Stimulated activated CD4-positive, alpha-beta T cell treated with anti-CD3 and anti-CD28 coated beads, Interleukin-1b, Interleukin-23, amount 100 ng/mL, for 4 hours (primary cell): ENCODE data around the gene CCL2.

Source experiments
- DNase-seq, 2 donors: peaks; one replicate each; pipeline ENCODE4 v3.0.0-alpha.2; 2020; ENCODE audit warnings: low read depth in 2 of 2

Gene CCL2

GRCh38 chr17:34241062-34241461 lies 14.0 kb upstream of the CCL2 start:
- DNase-seq: no peak

GRCh38 chr17:34242587-34243363 lies 12.3 kb upstream of the CCL2 start:
- DNase-seq: no peak

GRCh38 chr17:34243364-34244320 lies 11.4 kb upstream of the CCL2 start:
- no peak for DNase-seq

GRCh38 chr17:34245351-34245905 lies 9.7 kb upstream of the CCL2 start:
- no peak for DNase-seq

- DNase-seq: no peak
These were observed 8.6 kb upstream of the CCL2 start for GRCh38 chr17:34246446-34246845.

GRCh38 chr17:34246881-34247280 lies 8.2 kb upstream of the CCL2 start:
- DNase-seq: no peak

- no peak for DNase-seq
These were observed 6.5 kb upstream of the CCL2 start for GRCh38 chr17:34248511-34249024.

- DNase-seq: no peak
These were observed 6.0 kb upstream of the CCL2 start for GRCh38 chr17:34249061-34249460.

GRCh38 chr17:34249478-34249877 lies 5.6 kb upstream of the CCL2 start:
- DNase-seq: no peak

GRCh38 chr17:34251186-34251585 lies 3.9 kb upstream of the CCL2 start:
- DNase-seq: no peak

GRCh38 chr17:34252095-34252443 lies 3.0 kb upstream of the CCL2 start:
- DNase-seq: no peak

GRCh38 chr17:34252444-34253138 lies 2.5 kb upstream of the CCL2 start:
- no peak for DNase-seq

GRCh38 chr17:34253139-34253525 lies 2.0 kb upstream of the CCL2 start:
- no peak for DNase-seq

- DNase-seq: no peak
These were observed 939 bp upstream of the CCL2 start for GRCh38 chr17:34254146-34254545.

GRCh38 chr17:34255381-34255732 lies 272 bp downstream of the CCL2 start:
- no peak for DNase-seq

GRCh38 chr17:34255841-34256240 lies 756 bp downstream of the CCL2 start:
- DNase-seq: no peak

GRCh38 chr17:34257299-34257985 lies 2.4 kb downstream of the CCL2 start:
- DNase-seq: no peak

- DNase-seq: no peak
These were observed 2.9 kb downstream of the CCL2 start for GRCh38 chr17:34257986-34258326.

GRCh38 chr17:34259146-34259545 lies 4.1 kb downstream of the CCL2 start:
- no peak for DNase-seq

GRCh38 chr17:34260861-34261260 lies 5.8 kb downstream of the CCL2 start:
- no peak for DNase-seq

GRCh38 chr17:34261568-34262337 lies 6.7 kb downstream of the CCL2 start:
- DNase-seq: no peak
